ENCODE data around the gene INPP4A.
A peak's percentile ranks its signal among the peaks of the same experiment; 100 is the strongest.
"Not testable (repeated sequence)": the region's sequence is repeated elsewhere in the genome, so short reads cannot be mapped to it uniquely, and the experiment has no call there.

The INPP4A gene

DNA sequence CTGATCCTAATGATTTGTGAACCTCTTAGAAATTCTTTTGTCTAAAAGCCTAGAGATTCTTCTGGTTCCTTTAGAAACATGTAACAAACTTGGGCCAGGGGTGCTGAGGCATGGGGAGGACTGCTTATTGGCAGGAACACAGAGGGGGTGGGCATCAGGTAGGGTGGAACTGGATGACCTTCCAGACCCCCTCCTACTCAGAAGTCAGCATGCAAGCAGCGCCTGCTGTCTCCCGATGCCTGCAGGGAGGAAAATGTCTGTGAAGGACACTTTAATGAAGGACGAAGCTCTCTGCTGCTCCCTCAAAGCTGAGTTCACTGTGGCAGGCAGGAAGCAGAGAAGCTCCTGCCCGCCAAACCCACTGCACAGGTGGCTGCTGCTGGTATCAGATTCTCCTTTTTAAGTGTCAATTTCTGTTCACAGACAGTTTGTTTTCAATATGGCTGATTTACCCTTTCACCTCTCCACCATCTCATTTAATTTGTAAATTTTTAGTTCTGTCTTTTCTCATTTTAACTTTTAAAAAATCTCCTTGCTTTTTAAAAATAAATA lies 144.3 kb downstream of the INPP4A start:
- DNase-seq (ENCODE audit: low spot score), result no peak

- DNase-seq (ENCODE audit: low spot score), result no peak
These were observed 144.8 kb downstream of the INPP4A start for GRCh38 chr2:98589489-98589888.

DNA sequence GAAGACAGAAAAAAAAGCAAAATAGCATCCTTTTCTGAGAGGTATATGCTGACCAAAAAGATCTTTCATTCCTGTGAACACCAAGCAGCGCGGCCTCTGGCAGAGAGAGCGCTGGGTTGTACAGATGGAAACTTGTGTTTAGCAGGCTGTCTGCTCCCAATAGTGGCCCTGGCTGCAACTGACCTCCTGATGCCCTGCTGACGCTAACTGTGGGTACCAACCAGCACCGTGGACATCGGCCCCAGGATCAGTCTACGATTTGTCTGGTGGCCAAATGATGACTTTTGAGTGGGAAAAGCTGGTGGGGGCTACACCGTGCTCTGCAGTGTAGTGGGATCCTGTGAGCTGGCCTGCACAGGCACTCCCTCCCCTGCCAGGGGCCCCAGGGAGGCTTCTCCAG lies 147.9 kb downstream of the INPP4A start:
- DNase-seq (ENCODE audit: low spot score), result no peak

DNA sequence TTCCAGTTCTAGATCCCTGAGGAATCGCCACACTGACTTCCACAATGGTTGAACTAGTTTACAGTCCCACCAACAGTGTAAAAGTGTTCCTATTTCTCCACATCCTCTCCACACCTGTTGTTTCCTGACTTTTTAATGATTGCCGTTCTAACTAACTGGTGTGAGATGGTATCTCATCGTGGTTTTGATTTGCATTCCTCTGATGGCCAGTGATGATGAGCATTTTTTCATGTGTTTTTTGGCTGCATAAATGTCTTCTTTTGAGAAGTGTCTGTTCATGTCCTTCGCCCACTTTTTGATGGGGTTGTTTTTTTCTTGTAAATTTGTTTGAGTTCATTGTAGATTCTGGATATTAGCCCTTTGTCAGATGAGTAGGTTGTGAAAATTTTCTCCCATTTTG lies 150.0 kb downstream of the INPP4A start:
- DNase-seq (ENCODE audit: low spot score), result not testable (repeated sequence)

- no peak for DNase-seq (ENCODE audit: low spot score)
These were observed 154.2 kb downstream of the INPP4A start for GRCh38 chr2:98598781-98599428.

- DNase-seq (ENCODE audit: low spot score), result peak; percentile 54
These were observed 157.0 kb downstream of the INPP4A start for GRCh38 chr2:98601532-98602132.

GRCh38 chr2:98604547-98604946 lies 159.9 kb downstream of the INPP4A start:
- DNase-seq (ENCODE audit: low spot score), result no peak

- DNase-seq (ENCODE audit: low spot score), result no peak
These were observed 160.4 kb downstream of the INPP4A start for GRCh38 chr2:98605076-98605475.

GRCh38 chr2:98606431-98606830 lies 161.8 kb downstream of the INPP4A start:
- no peak for DNase-seq (ENCODE audit: low spot score)

DNA sequence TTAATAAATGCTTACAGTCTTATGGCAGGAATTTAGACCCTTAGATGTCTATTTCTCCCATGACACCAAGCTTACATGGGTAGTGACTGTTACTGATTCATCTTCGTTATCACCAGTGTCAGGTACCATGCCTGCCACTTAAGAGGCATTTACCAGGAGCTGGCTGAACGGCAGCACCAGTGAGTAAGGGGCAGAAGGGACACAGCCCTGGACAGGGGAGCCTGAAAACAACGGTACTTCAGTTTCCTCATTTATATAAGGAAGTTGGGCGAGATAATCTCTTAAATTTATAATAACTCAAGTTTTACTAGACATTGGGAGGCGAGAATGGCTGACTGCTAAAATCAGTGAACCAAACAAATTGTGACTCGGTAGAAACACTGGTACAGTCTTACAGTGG lies 162.4 kb downstream of the INPP4A start:
- no peak for DNase-seq (ENCODE audit: low spot score)

GRCh38 chr2:98607741-98608115 lies 163.1 kb downstream of the INPP4A start:
- DNase-seq (ENCODE audit: low spot score), result peak; percentile 23

DNA sequence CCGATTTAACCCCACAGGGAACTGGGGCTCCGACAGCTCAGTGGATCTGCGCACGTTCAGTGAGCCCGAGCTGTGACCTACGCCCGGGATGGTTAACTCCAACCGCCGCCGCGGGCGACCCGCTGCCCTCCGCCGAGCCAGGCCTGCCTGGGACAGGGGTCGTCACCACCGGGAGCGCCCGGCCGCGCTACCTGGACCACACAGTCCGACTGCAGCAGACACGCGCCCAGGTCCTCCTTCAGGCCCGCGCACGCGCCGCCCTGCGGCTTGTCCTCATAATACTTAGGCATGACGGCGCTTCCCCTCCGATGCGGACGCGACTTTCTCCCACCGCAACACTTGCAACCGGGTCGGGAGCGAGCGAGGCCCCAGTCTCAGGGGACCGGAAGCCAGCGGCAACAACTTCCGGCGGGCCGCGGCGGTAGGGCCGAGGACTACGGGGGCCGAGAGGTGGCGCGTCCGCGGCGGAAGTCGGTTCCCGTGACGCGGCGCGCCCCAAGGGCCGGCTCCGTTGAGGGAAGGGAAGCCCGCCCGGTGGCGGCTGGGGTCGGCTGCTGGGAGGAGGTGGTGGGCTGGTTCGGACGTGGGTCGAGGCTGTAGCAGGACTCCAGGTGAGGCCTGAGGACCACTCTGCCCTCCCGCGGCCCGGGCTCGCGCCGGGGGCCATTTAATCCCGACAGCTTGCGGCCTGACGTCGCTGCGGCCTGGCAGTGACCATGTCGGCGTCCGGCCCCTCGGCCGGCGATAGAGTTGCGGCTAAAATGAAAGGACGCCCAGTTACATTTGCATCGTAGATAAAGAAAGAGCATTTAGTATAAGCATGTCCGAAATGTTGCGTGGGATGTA lies 163.7 kb downstream of the INPP4A start, which contains the start of the genes COA5 and UNC50:
TSS of gene COA5 (minus strand) at position 397 of the 846 bp plus-strand sequence. CDS start at position 290, 107 bp downstream.
TSS of gene UNC50 (plus strand) at position 474 of the 846 bp plus-strand sequence. CDS start 1,171 bp downstream, outside the sequence.
- peak; percentile 97 for DNase-seq (ENCODE audit: low spot score)

DNA sequence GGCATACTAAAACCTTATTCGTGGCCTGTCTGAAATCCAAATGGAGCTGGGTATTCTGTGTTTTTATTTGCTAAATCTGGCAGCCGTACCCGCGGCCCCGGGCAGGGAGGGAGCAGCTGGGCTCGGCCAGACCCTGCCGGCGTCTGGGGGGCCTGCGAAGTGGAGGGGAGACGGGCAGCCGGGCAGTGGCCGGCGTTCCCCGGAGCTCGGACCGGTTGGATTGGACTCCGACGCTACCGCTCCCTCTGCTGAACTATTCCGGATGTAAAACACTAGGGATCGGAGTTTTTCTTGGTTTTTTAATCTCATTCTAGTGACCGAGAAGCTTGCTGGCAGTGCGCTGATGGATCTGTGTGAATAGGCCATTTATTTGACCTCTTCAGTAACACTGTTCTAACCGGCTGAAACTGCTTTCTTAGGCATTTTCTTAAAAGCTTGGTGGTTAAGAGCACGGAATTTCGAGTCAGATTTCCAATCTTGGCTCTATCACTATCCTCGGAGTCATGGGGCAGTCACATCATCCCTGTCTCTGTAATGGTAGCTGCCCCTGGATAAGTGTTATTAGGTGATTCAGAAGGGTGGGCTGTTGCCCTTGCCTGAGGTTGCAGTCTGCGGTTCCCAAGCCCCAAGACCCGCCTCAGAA lies 164.4 kb downstream of the INPP4A start:
- DNase-seq (ENCODE audit: low spot score), result peak; percentile 66

DNA sequence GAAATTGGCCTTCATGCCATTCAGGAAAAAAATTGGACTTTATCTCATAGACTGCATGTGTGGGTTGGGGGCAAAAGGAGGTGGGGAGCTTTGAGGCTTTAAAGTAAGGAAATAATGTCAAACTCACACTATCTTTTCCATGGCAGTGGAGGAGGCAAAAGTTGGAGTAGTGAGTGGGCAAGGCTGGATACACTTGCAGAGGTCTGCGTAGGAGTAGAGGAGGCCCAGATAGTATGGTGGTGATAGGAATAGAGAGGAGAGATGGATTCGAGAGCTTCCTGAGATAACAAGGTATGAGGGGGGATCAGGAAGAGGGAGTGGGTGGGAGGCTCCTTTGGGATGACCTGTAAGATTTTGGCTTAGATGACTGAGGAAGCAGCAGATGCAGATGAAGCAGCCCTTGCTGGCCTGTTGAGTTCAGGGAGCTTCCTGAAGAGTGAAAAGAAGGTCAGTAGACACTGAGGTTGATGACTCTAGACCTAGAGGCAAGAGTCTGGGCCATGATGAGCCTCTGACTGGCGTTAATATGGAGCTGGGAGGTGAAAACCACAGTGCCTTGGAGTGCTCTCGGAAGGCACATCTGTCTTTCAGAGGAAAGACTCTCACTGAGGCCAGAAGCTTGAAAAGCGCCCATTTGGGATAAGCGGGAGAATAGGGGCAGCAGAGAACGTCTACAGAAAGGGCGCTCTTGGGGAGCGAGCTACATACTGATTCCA lies 169.5 kb downstream of the INPP4A start:
- DNase-seq (ENCODE audit: low spot score), result no peak

- DNase-seq (ENCODE audit: low spot score), result no peak
These were observed 170.8 kb downstream of the INPP4A start for GRCh38 chr2:98615481-98615880.

DNA sequence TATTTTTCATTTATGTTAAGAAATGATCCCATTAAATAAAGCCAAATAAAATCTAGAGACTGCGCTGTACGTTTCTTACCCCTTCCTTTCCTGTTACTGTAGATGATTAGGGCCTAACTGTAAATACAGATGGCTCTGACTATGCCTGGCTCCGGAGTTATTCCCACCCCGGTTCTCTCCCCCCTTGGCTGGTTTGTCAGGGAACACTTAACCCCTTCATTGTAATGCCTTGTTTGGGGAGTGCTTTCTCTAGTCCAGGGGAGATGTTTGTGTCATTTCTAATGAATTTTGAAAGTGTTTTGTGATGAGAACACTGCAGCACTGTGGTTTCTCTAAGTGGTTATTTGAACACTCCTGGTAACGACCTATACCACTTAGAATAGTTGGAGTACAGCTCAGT lies 172.5 kb downstream of the INPP4A start:
- no peak for DNase-seq (ENCODE audit: low spot score)

- no peak for DNase-seq (ENCODE audit: low spot score)
These were observed 179.0 kb downstream of the INPP4A start for GRCh38 chr2:98623657-98624056.

DNA sequence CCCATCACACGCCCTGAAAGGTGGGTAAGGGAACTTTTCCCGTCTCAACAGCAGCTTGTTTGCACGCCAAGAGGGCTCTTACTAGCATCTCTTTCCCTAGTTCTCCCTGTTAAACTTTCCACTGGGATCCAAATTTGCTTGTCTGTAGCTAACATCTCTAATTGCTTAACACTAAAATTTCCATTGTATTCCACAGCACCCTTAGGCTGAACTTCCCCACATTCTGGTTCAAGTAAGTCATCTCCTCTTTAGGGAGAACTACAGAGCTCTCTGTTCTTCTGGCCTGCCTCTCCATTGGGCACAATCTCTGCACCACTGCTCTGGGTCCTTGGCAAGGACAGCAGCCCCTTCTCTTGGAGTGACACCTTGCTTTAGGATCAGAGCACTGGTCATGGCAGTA lies 187.7 kb downstream of the INPP4A start:
- no peak for DNase-seq (ENCODE audit: low spot score)

DNA sequence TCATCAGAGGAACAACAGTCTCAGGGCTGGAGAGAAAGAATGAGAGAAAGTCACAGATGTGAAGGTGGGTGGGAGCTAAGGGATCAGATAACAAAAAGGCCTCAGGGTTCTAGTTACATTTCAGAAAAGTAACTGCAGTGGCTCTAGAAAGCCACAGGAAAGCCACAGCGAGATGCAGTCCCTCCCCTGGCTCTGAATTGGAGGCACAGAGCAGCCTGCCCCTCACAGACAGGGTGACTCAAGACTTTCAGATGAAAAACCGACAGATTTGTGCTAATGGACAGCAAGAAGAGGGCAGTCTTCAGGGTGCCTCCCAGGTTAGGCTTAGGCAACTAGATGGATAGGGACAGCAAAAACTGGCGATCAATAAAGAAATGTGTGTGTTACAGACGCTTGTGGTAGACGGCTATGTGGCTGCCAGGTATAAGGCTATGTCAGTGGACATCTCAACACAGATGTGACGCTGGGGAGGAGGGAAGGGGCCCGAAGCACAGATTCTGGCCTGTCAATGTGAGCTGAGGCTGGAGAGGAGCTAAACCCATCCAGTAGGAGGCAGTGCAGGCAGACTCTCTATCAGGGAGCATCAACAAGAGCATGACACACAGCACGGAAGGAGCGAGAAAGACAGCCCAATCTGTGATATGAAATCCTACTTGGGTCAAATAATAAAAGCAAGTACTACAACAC lies 189.9 kb downstream of the INPP4A start:
- DNase-seq (ENCODE audit: low spot score), result no peak

DNA sequence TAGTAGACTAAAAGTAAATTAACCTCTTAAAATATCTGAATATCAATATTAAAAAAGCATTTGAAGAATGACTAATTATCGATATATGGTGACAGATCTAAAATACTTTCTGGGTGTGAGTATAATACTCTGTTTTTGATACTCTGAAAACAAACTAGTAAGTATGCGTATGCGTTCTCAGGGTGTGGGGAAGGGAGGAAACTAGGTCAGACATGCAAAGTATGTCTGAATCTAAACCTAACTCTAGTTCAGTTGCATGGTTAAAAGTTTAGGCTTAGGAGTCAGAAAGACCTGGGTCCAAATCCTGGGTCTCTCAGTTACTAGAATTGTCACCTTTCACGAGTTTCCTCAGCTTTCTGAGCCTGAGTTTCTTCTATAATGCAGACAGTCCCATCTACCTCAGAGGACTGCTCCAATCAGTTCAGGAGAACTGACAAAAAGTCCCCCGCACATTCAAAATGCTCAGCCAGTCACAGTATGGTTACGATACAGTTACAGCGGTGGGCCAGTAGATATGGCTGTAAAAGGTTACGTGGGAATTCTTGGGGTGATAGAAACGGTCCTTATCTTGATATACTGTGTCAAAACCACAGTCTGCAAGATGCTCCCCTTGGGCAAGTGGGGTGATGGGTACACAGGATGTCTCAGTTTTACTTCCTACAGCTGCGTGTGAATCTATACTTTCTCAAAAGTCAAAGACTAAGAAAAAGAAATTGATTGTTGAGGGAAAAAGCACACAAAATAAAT lies 192.9 kb downstream of the INPP4A start:
- no peak for DNase-seq (ENCODE audit: low spot score)

Data from AG08396 (cell line).